H9 (cell line): ENCODE data around the gene MRPL52. TPM values are rescaled to one million over a fixed set of nuclear protein-coding genes. Genes with fewer than 3 reads are reported as not detected.
A peak's percentile ranks its signal among the peaks of the same experiment; 100 is the strongest.

Experiments
- DNase-seq: peaks from one replicate; pipeline ENCODE4 v3.0.0-alpha.2; 2017
- H2AFZ ChIP-seq: one replicate; pipeline ENCODE4 v1.6.1; 2013; ENCODE audit warnings: mild to moderate bottlenecking, low read length, control low read depth, moderate library complexity
- H2AK5ac ChIP-seq: 2 replicates; pipeline ENCODE4 v1.6.1; 2013; ENCODE audit warnings: low read length, control low read depth, mixed read lengths; ENCODE audit not compliant: insufficient read length
- H2BK120ac ChIP-seq: one replicate; pipeline ENCODE4 v1.6.1; 2013; ENCODE audit warnings: low read depth, mild to moderate bottlenecking, low read length, control low read depth, inconsistent platforms; ENCODE audit not compliant: poor library complexity, severe bottlenecking
- H2BK12ac ChIP-seq: 2 replicates; pipeline ENCODE4 v1.6.1; 2013; ENCODE audit warnings: low read length, control low read depth, mixed read lengths, low read depth; ENCODE audit not compliant: insufficient read length
- H2BK15ac ChIP-seq: 2 replicates; pipeline ENCODE4 v1.6.1; 2013; ENCODE audit warnings: low read depth, low read length, control low read depth
- H2BK20ac ChIP-seq: one replicate; pipeline ENCODE4 v1.6.1; 2013; ENCODE audit warnings: low read depth, mild to moderate bottlenecking, low read length, control low read depth, inconsistent platforms; ENCODE audit not compliant: poor library complexity, severe bottlenecking
- H2BK5ac ChIP-seq: 2 replicates; pipeline ENCODE4 v1.6.1; 2013; ENCODE audit warnings: low read length, control low read depth, mixed read lengths; ENCODE audit not compliant: insufficient read length
- H3K14ac ChIP-seq: 2 replicates; pipeline ENCODE4 v1.6.1; 2013; ENCODE audit warnings: low read length, control low read depth; ENCODE audit not compliant: insufficient read depth
- H3K18ac ChIP-seq: 2 replicates; pipeline ENCODE4 v1.6.1; 2013; ENCODE audit warnings: low read depth, mild to moderate bottlenecking, mixed read lengths, low read length, control low read depth; ENCODE audit not compliant: insufficient read length
- H3K23ac ChIP-seq: 2 replicates; pipeline ENCODE4 v1.6.1; 2013; ENCODE audit warnings: low read length, control low read depth, mixed read lengths, low read depth; ENCODE audit not compliant: insufficient read length
- H3K23me2 ChIP-seq: 2 replicates; pipeline ENCODE4 v1.6.1; 2013; ENCODE audit warnings: low read depth, mild to moderate bottlenecking, mixed read lengths, low read length, control low read depth; ENCODE audit not compliant: insufficient read length, poor library complexity, severe bottlenecking
- H3K27ac ChIP-seq: 2 replicates; pipeline ENCODE4 v1.5.1; 2013; ENCODE audit warnings: low read length, control low read depth, mixed read lengths, low read depth; ENCODE audit not compliant: insufficient read length
- H3K27me3 ChIP-seq: 2 replicates; pipeline ENCODE4 v1.6.1; 2013; ENCODE audit warnings: low read length, control low read depth, inconsistent platforms; ENCODE audit not compliant: insufficient read depth
- H3K4ac ChIP-seq: 2 replicates; pipeline ENCODE4 v1.6.1; 2013; ENCODE audit warnings: low read depth, mild to moderate bottlenecking, control low read depth, inconsistent platforms, low read length, moderate library complexity
- H3K4me1 ChIP-seq: 2 replicates; pipeline ENCODE4 v1.6.1; 2013; ENCODE audit warnings: low read length, control low read depth, inconsistent platforms; ENCODE audit not compliant: insufficient read depth
- H3K4me2 ChIP-seq: 2 replicates; pipeline ENCODE4 v1.6.1; 2013; ENCODE audit warnings: low read length, control low read depth, mixed read lengths; ENCODE audit not compliant: insufficient read length, insufficient read depth
- H3K56ac ChIP-seq: 2 replicates; pipeline ENCODE4 v1.6.1; 2013; ENCODE audit warnings: low read depth, mild to moderate bottlenecking, mixed read lengths, low read length, control low read depth; ENCODE audit not compliant: insufficient read length
- H3K79me1 ChIP-seq: 2 replicates; pipeline ENCODE4 v1.6.1; 2013; ENCODE audit warnings: low read depth, mild to moderate bottlenecking, moderate library complexity, low read length, control low read depth, inconsistent platforms; ENCODE audit not compliant: insufficient read depth, poor library complexity, severe bottlenecking
- H3K79me2 ChIP-seq: 2 replicates; pipeline ENCODE4 v1.6.1; 2013; ENCODE audit warnings: low read length, control low read depth, inconsistent platforms; ENCODE audit not compliant: insufficient read depth
- H3K9ac ChIP-seq: 2 replicates; pipeline ENCODE4 v1.6.1; 2013; ENCODE audit warnings: low read length, control low read depth, mixed read lengths; ENCODE audit not compliant: insufficient read length; ENCODE audit errors: extremely low read depth
- H3K9me3 ChIP-seq: one replicate; pipeline ENCODE4 v1.6.1; 2013; ENCODE audit warnings: low read depth, low read length, inconsistent platforms; ENCODE audit not compliant: control insufficient read depth
- H3T11ph ChIP-seq: one replicate; pipeline ENCODE4 v1.6.1; 2013; ENCODE audit warnings: mild to moderate bottlenecking, low read length, control low read depth, inconsistent platforms
- H4K20me1 ChIP-seq: one replicate; pipeline ENCODE4 v1.6.1; 2013; ENCODE audit not compliant: control insufficient read depth, insufficient read length, insufficient read depth
- H4K5ac ChIP-seq: 2 replicates; pipeline ENCODE4 v1.6.1; 2013; ENCODE audit warnings: low read depth, mild to moderate bottlenecking, mixed read lengths, low read length, control low read depth; ENCODE audit not compliant: insufficient read length
- H4K8ac ChIP-seq: replicated peaks from 2 replicates; pipeline ENCODE4 v1.6.1; 2013; ENCODE audit warnings: low read length, control low read depth, mixed read lengths, low read depth; ENCODE audit not compliant: insufficient read length
- H4K91ac ChIP-seq: 2 replicates; pipeline ENCODE4 v1.6.1; 2013; ENCODE audit warnings: low read depth, mild to moderate bottlenecking, moderate library complexity, mixed read lengths, low read length, control low read depth; ENCODE audit not compliant: insufficient read length
- H3K27ac Mint-ChIP-seq, 3 experiments: 2 replicates in 2 of 3; 3 replicates in 1 of 3; pipeline ENCODE4 v1.8.0; 2020 to 2021; ENCODE audit warnings: mixed read lengths in 3 of 3, mild to moderate bottlenecking in 1 of 3, moderate library complexity in 1 of 3
- H3K27me3 Mint-ChIP-seq: 2 replicates; pipeline ENCODE4 v1.8.0; 2021; ENCODE audit warnings: low read depth, mild to moderate bottlenecking, moderate library complexity, mixed read lengths
- H3K36me3 Mint-ChIP-seq, 3 experiments: 2 replicates in 2 of 3; 3 replicates in 1 of 3; pipeline ENCODE4 v1.8.0; 2020 to 2021; ENCODE audit warnings: low read depth in 3 of 3, mixed read lengths in 3 of 3; ENCODE audit not compliant: insufficient read depth in 1 of 3
- H3K4me1 Mint-ChIP-seq, 2 experiments: 2 replicates each; pipeline ENCODE4 v1.8.0; 2020; ENCODE audit warnings: mixed read lengths in 2 of 2
- H3K4me3 Mint-ChIP-seq, 2 experiments: 2 replicates in 1 of 2; 3 replicates in 1 of 2; pipeline ENCODE4 v1.8.0; 2020 to 2021; ENCODE audit warnings: mild to moderate bottlenecking in 2 of 2, mixed read lengths in 2 of 2, moderate library complexity in 1 of 2
- H3K9me3 Mint-ChIP-seq, 2 experiments: 2 replicates in 1 of 2; 3 replicates in 1 of 2; pipeline ENCODE4 v1.8.0; 2020; ENCODE audit warnings: mild to moderate bottlenecking in 2 of 2, mixed read lengths in 2 of 2, moderate library complexity in 1 of 2
- WGBS: extraction: QIAGEN DNeasy Blood & Tissue Kit; methylation state at CpG from one replicate; pipeline ENCODE4 v1.1.7; 2013; ENCODE audit warnings: missing lambda C conversion rate, low lambda C conversion rate, mixed read lengths; ENCODE audit not compliant: insufficient read length; ENCODE audit errors: extremely low coverage; 5-methylcytosine and 5-hydroxymethylcytosine counted together
- total RNA-seq: library from RNA; stranded (reverse); gene quantifications from 2 replicates; pipeline ENCODE4 v1.2.1, GENCODE V29; 2021
- TF ChIP-seq, protein P1 (sequence below): fragments of 200-600 bp; sonication (generic); conservative IDR thresholded peaks from 3 replicates; pipeline ENCODE4 v1.8.0; 2021; ENCODE audit warnings: antibody characterized with exemption, mild to moderate bottlenecking

The MRPL52 gene
- total RNA-seq, 1 experiment from 2014 or later = 190 TPM

DNA sequence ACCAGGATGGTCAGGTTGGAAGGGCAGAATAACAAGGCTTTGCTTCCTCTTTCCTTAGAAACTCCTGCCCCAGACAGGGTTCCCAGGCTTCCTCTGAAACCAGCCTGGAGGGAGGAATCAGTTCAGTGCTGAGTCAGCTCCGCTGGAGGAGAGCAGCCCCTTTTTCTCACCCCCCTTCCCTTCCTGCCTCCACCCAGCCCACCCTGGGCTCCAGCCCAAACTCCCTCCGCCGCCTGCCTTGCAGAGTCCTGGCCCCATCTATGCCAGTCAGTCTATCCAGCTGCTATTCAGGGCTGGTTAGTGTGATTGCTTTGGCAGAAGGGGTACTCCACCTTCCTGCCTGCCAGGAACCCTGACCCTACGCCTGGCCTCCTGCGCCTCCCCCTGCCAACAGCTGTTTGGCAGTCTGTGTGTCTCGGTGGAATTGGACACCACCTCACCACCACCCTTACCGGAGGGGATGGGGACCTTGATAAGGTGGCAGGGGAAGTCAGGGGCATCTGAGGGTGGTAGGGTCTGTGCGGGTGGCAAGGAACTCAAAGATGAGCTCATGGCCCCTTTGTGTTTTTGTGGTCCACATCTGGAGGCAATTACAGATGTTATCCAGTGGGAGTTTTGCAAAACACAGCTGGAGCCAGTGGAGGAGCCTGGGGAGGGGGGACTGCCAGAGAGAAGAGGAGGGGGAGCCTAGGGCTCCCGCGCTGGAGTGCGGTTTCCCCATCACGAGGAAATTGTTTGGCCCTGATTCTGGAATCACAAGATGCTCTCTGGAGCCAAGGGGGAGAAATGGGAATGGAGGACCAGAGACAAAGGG lies 18.9 kb downstream of the MRPL52 start:
- Histone ChIP-seq H3K23me2 (no peaks in the 10 kb centered on the region), H3K9ac (no peak overlapping the region), H4K20me1 (no peaks in the 10 kb centered on the region), H3K4me1 (peaks cover 2% of the 10 kb centered on the region; the same call in 1 of the 2 replicates), H4K91ac (no peak overlapping the region), H3K4me2 (no peak overlapping the region), H2BK15ac (no peak overlapping the region), H3K4ac (no peak overlapping the region), H3K18ac (no peak overlapping the region), H3K27me3 (no peaks in the 10 kb centered on the region), H3K9me3 (no peaks in the 10 kb centered on the region), H2BK12ac (no peak overlapping the region), H4K8ac (no peak overlapping the region), H2BK20ac (no peak overlapping the region), H3K56ac (no peak overlapping the region), H2BK120ac (no peak overlapping the region), H3K14ac (no peak overlapping the region), H2AK5ac (no peak overlapping the region), H3T11ph (no peak overlapping the region), H3K27ac (no peak overlapping the region), H2BK5ac (no peak overlapping the region), H3K23ac (no peak overlapping the region), H2AFZ (no peak overlapping the region), H3K79me1 (no peaks in the 10 kb centered on the region), H3K79me2 (no peaks in the 10 kb centered on the region), H4K5ac (no peak overlapping the region)
- Mint-ChIP-seq H3K9me3 (no peaks in the 10 kb centered on the region), H3K27me3 (no peaks in the 10 kb centered on the region; the same call in 1 of the 2 replicates), H3K27ac (peak overlapping the region; percentile 25 to 90 (median 90); a peak in 4 of 7 replicates), H3K36me3 (peaks cover 9 to 30% (median 28%) of the 10 kb centered on the region in 3 experiments), H3K4me1 (peaks cover 22 to 28% of the 10 kb centered on the region in 2 experiments), H3K4me3 (peak overlapping the region in 1 of 2 experiments; percentile 27; a peak in 1 of 5 replicates)
- DNase-seq = peak; percentile 48
- TF ChIP-seq, protein P1, sequence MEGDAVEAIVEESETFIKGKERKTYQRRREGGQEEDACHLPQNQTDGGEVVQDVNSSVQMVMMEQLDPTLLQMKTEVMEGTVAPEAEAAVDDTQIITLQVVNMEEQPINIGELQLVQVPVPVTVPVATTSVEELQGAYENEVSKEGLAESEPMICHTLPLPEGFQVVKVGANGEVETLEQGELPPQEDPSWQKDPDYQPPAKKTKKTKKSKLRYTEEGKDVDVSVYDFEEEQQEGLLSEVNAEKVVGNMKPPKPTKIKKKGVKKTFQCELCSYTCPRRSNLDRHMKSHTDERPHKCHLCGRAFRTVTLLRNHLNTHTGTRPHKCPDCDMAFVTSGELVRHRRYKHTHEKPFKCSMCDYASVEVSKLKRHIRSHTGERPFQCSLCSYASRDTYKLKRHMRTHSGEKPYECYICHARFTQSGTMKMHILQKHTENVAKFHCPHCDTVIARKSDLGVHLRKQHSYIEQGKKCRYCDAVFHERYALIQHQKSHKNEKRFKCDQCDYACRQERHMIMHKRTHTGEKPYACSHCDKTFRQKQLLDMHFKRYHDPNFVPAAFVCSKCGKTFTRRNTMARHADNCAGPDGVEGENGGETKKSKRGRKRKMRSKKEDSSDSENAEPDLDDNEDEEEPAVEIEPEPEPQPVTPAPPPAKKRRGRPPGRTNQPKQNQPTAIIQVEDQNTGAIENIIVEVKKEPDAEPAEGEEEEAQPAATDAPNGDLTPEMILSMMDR = no peak
- WGBS = no CpG with 5 or more reads among the region's 12 CpGs
